Ovary (tissue), 3 donors: ENCODE data around the gene ALDOB.

ENCODE experiments used
- CTCF ChIP-seq, 3 donors: fragments of 450-650 bp in 2 of 3; fragments of 200-600 bp in 1 of 3; IDR thresholded peaks; one replicate each; pipeline versions ENCODE4 v1.5.1 to v1.8.0; 2016 to 2022; ENCODE audit warnings: antibody characterized with exemption in 3 of 3, mild to moderate bottlenecking in 1 of 3
- EP300 ChIP-seq: sonication (generic); formaldehyde crosslinking; IDR thresholded peaks from one replicate; pipeline ENCODE4 v1.6.1; 2017; ENCODE audit warnings: antibody characterized with exemption
- donor health status: DM: no; HTN: no; CAD: no.

DNA sequence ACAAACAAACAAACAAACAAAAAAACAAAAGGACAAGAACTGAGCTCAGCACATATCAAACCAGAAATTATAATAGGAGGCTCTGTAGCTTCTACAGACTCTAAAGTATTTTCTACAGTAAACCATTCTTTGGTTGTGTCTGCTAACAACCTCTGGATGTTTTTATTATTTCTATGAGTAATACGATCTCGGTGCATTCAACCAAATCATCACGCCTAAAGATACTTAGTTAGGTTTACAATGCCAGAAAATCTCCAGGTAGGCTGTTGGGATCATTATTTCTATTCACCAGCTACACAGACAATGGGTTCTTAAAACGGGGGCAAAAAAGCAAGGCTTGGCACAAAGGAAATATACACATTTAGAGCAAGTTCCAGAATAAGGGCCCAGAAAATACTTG, 41.6 kb upstream of the ALDOB start:
- no peak for TF ChIP-seq CTCF (IDR thresholded peaks at IDR 0.05)
- no peak for TF ChIP-seq EP300
